Measurements from ENCODE around the gene PPP1CC.

- TF ChIP-seq POLR2A (IDR thresholded peaks at IDR 0.05) (no peak), CTCF (IDR thresholded peaks at IDR 0.05) (no peak)
Observed at GRCh38 chr12:110704231-110704630, 38.5 kb downstream of the PPP1CC start.
